SK-N-SH (cell line): Measurements from ENCODE around the gene GPR173. TPM values are rescaled to one million over a fixed set of nuclear protein-coding genes. Genes with fewer than 3 reads are reported as not detected.

Experiments
- CTCF ChIA-PET: fragments of 300-600, 350-600 bp; formaldehyde crosslinking; extraction: SDS; loops from one replicate; lab custom pipeline; 2021; lab: Yijun Ruan, JAX
- POLR2A ChIA-PET: fragments of 350-600 bp; sonication (Branson Sonifier 250); formaldehyde crosslinking; extraction: SDS; loops from one replicate; lab custom pipeline; 2020; ENCODE audit warnings: antibody characterized with exemption, inconsistent platforms; lab: Yijun Ruan, JAX
- DNase-seq: peaks from one replicate; pipeline ENCODE4 v3.0.0; 2012
- H2AFZ ChIP-seq: fragments of 200-600 bp; sonication (generic); 2 replicates; pipeline ENCODE4 v1.8.1; 2016; ENCODE audit warnings: antibody characterized with exemption, mild to moderate bottlenecking, low read depth
- H3F3A ChIP-seq: fragments of 200-600 bp; sonication (generic); replicated peaks from 2 replicates; pipeline ENCODE3; 2016; ENCODE audit warnings: antibody characterized with exemption, mild to moderate bottlenecking; ENCODE audit not compliant: insufficient read depth
- H3K27ac ChIP-seq, 2 experiments: fragments of 200-500 bp in 1 of 2; fragments of 200-600 bp in 1 of 2; sonication (Bioruptor generic) in 1 of 2; sonication (generic), shearing (Covaris generic) in 1 of 2; 2 replicates each; pipeline versions ENCODE4 v1.5.1 to v1.6.1; 2014 to 2016; ENCODE audit warnings: low read depth in 2 of 2, inconsistent platforms in 1 of 2, low read length in 1 of 2, mild to moderate bottlenecking in 1 of 2, mixed read lengths in 1 of 2
- H3K27me3 ChIP-seq: fragments of 200-600 bp; sonication (generic), shearing (Covaris generic); 2 replicates; pipeline ENCODE4 v1.6.1; 2016; ENCODE audit warnings: mixed run types; ENCODE audit not compliant: insufficient read depth
- H3K36me3 ChIP-seq, 2 experiments: fragments of 200-500 bp in 1 of 2; fragments of 200-600 bp in 1 of 2; sonication (Bioruptor generic) in 1 of 2; sonication (generic) in 1 of 2; replicated peaks in 1 of 2; 2 replicates each; pipeline versions ENCODE3 to v1.5.1; 2014 to 2016; ENCODE audit warnings: low read length in 1 of 2, mild to moderate bottlenecking in 1 of 2; ENCODE audit not compliant: insufficient read depth in 2 of 2, control insufficient read depth in 1 of 2
- H3K4me1 ChIP-seq, 2 experiments: fragments of 200-500 bp in 1 of 2; fragments of 200-600 bp in 1 of 2; sonication (Bioruptor generic) in 1 of 2; sonication (generic), shearing (Covaris generic) in 1 of 2; 2 replicates each; pipeline versions ENCODE4 v1.5.1 to v1.6.1; 2014 to 2016; ENCODE audit warnings: low read depth in 1 of 2, low read length in 1 of 2, mixed run types in 1 of 2; ENCODE audit not compliant: insufficient read depth in 2 of 2, control insufficient read depth in 1 of 2
- H3K4me2 ChIP-seq: fragments of 200-600 bp; sonication (generic), shearing (Covaris generic); 2 replicates; pipeline ENCODE4 v1.6.1; 2017; ENCODE audit warnings: mixed run types
- H3K4me3 ChIP-seq, 2 experiments: fragments of 200-500 bp in 1 of 2; fragments of 200-600 bp in 1 of 2; sonication (Bioruptor generic) in 1 of 2; sonication (generic), shearing (Covaris generic) in 1 of 2; 2 replicates each; pipeline versions ENCODE4 v1.5.1 to v1.8.1; 2014 to 2016; ENCODE audit warnings: low read depth in 2 of 2, inconsistent platforms in 1 of 2, low read length in 1 of 2, mild to moderate bottlenecking in 1 of 2, mixed read lengths in 1 of 2, moderate library complexity in 1 of 2
- H3K79me2 ChIP-seq: fragments of 200-600 bp; sonication (generic); 2 replicates; pipeline ENCODE4 v1.8.1; 2017; ENCODE audit warnings: mild to moderate bottlenecking; ENCODE audit not compliant: insufficient read depth
- H3K9ac ChIP-seq: fragments of 200-600 bp; sonication (generic); 2 replicates; pipeline ENCODE4 v1.6.1; 2017; ENCODE audit warnings: mixed run types
- H3K9me2 ChIP-seq: fragments of 200-600 bp; sonication (generic); 2 replicates; pipeline ENCODE4 v1.6.1; 2017; ENCODE audit warnings: mixed run types
- H3K9me3 ChIP-seq: fragments of 200-600 bp; sonication (generic); 2 replicates; pipeline ENCODE4 v1.6.1; 2017; ENCODE audit warnings: mixed run types, mild to moderate bottlenecking, moderate library complexity
- H4K20me1 ChIP-seq: fragments of 200-600 bp; sonication (generic); 2 replicates; pipeline ENCODE4 v1.6.1; 2017; ENCODE audit warnings: mild to moderate bottlenecking, mixed run types; ENCODE audit not compliant: insufficient read depth
- CHD2 ChIP-seq: fragments of 150-350 bp; IDR thresholded peaks from 2 replicates; pipeline ENCODE4 v1.6.1; 2018; ENCODE audit warnings: low read length; ENCODE audit not compliant: partially characterized antibody
- CTCF ChIP-seq: fragments of 200-600 bp; sonication (generic); IDR thresholded peaks from 2 replicates; pipeline ENCODE4 v1.6.1; 2017; ENCODE audit warnings: antibody characterized with exemption, mild to moderate bottlenecking, moderate library complexity
- ELF1 ChIP-seq: IDR thresholded peaks from 2 replicates; pipeline ENCODE4 v1.4.0; 2012
- EP300 ChIP-seq, 2 experiments: IDR thresholded peaks; 2 replicates each; pipeline versions ENCODE4 v1.4.0 to v1.6.1; 2012; ENCODE audit warnings: borderline replicate concordance in 1 of 2, low read depth in 1 of 2, low read length in 1 of 2
- EZH2phosphoT487 ChIP-seq: fragments of 200-600 bp; sonication (generic); IDR thresholded peaks from 2 replicates; pipeline ENCODE4 v1.6.1; 2017; ENCODE audit warnings: low read depth, mixed run types, mild to moderate bottlenecking, antibody characterized with exemption, moderate library complexity, borderline replicate concordance
- FOSL2 ChIP-seq: IDR thresholded peaks from 2 replicates; pipeline ENCODE4 v1.4.0; 2012; ENCODE audit warnings: low read depth, mild to moderate bottlenecking, moderate library complexity, borderline replicate concordance
- FOXM1 ChIP-seq: IDR thresholded peaks from 2 replicates; pipeline ENCODE4 v1.4.0; 2012; ENCODE audit warnings: low read depth, mild to moderate bottlenecking
- GABPA ChIP-seq: IDR thresholded peaks from 2 replicates; pipeline ENCODE4 v1.4.0; 2012; ENCODE audit warnings: low read depth, mild to moderate bottlenecking
- GATA2 ChIP-seq: sonication (generic); formaldehyde crosslinking; IDR thresholded peaks from 2 replicates; pipeline ENCODE4 v1.5.0; 2020; ENCODE audit warnings: mild to moderate bottlenecking, missing genetic modification reagents
- IRF3 ChIP-seq: fragments of 150-350 bp; IDR thresholded peaks from 2 replicates; pipeline ENCODE4 v1.6.1; 2016; ENCODE audit warnings: mild to moderate bottlenecking, low read depth, low read length
- MEF2A ChIP-seq: IDR thresholded peaks from 2 replicates; pipeline ENCODE4 v1.4.0; 2012; ENCODE audit warnings: low read depth, borderline replicate concordance
- MXI1 ChIP-seq: IDR thresholded peaks from 2 replicates; pipeline ENCODE4 v1.6.1; 2012; ENCODE audit warnings: mild to moderate bottlenecking, low read depth, low read length, improper control_type of control experiment
- NRF1 ChIP-seq: IDR thresholded peaks from 2 replicates; pipeline ENCODE4 v1.6.1; 2012; ENCODE audit warnings: low read depth, mild to moderate bottlenecking, low read length
- RAD21 ChIP-seq: IDR thresholded peaks from 2 replicates; pipeline ENCODE4 v1.6.1; 2012; ENCODE audit warnings: mild to moderate bottlenecking, low read length
- RFX5 ChIP-seq: IDR thresholded peaks from 2 replicates; pipeline ENCODE4 v1.6.1; 2012; ENCODE audit warnings: mild to moderate bottlenecking, improper control_type of control experiment, low read length
- SIN3A ChIP-seq: IDR thresholded peaks from 2 replicates; pipeline ENCODE4 v1.6.1; 2012; ENCODE audit warnings: low read depth, mild to moderate bottlenecking, low read length, moderate library complexity, borderline replicate concordance
- SMC3 ChIP-seq: IDR thresholded peaks from 2 replicates; pipeline ENCODE4 v1.6.1; 2012; ENCODE audit warnings: low read depth, low read length, improper control_type of control experiment
- USF1 ChIP-seq: IDR thresholded peaks from 2 replicates; pipeline ENCODE4 v1.4.0; 2012; ENCODE audit warnings: low read depth, borderline replicate concordance
- USF2 ChIP-seq: fragments of 150-350 bp; IDR thresholded peaks from 2 replicates; pipeline ENCODE4 v1.6.1; 2017; ENCODE audit warnings: antibody characterized with exemption, low read length, low read depth, borderline replicate concordance
- YY1 ChIP-seq: IDR thresholded peaks from 2 replicates; pipeline ENCODE4 v1.4.0; 2012; ENCODE audit warnings: low read depth, mild to moderate bottlenecking
- WGBS: methylation state at CpG from one replicate; pipeline ENCODE4 v1.1.6; 2017; ENCODE audit warnings: low lambda C conversion rate; 5-methylcytosine and 5-hydroxymethylcytosine counted together
- polyA plus RNA-seq, 3 experiments: library from polyadenylated mRNA; depleted of rRNA; stranded (reverse); fragments of >200 nt; gene quantifications; 2 replicates each; pipeline ENCODE4 v1.2.3, GENCODE V29; 2012

GPR173 gene
- polyA plus RNA-seq, 1 of the 3 experiments (the other 2 are of a cell fraction) = 5.8 TPM

GRCh38 chrX:53003111-53003510 is 45.5 kb upstream of the GPR173 start:
- WGBS = 42% methylated on average over 6 of the region's 6 CpGs
- H3K27ac ChIP-seq = no peak overlapping the region
- TF ChIP-seq YY1 = no peak
- no peak for TF ChIP-seq CHD2
- no peak for TF ChIP-seq CTCF
- no peak for TF ChIP-seq GABPA
- TF ChIP-seq USF2 = no peak
- TF ChIP-seq MXI1 = no peak
- no peak for TF ChIP-seq RFX5
- TF ChIP-seq USF1 = no peak
- no peak for TF ChIP-seq MEF2A
- TF ChIP-seq SIN3A = no peak
- TF ChIP-seq FOSL2 = no peak
- no peak for TF ChIP-seq RAD21
- no peak for TF ChIP-seq EP300 (IDR thresholded peaks at IDR 0.05; ENCODE audit: borderline replicate concordance in 1 of 2, low read depth in 1 of 2, low read length in 1 of 2)
- H3K36me3 ChIP-seq = no peaks in the 10 kb centered on the region
- no peaks in the 10 kb centered on the region for H3F3A ChIP-seq
- no peak overlapping the region for H2AFZ ChIP-seq
- no peaks in the 10 kb centered on the region for H3K9me3 ChIP-seq
- no peak for DNase-seq
- no peaks in the 10 kb centered on the region for H4K20me1 ChIP-seq
- no peaks in the 10 kb centered on the region for H3K79me2 ChIP-seq
- H3K4me3 ChIP-seq = no peak overlapping the region
- ChIA-PET POLR2A (no interaction called here), CTCF (no interaction called here)
- H3K27me3 ChIP-seq = peaks cover 32% of the 10 kb centered on the region
- no peak overlapping the region for H3K4me2 ChIP-seq
- H3K9me2 ChIP-seq = no peaks in the 10 kb centered on the region
- no peak overlapping the region for H3K9ac ChIP-seq
- no peaks in the 10 kb centered on the region for H3K4me1 ChIP-seq

- no peak for DNase-seq
- Histone ChIP-seq H3K4me2 (no peak overlapping the region), H3K4me1 (no peaks in the 10 kb centered on the region), H2AFZ (no peak overlapping the region), H3K79me2 (no peaks in the 10 kb centered on the region), H3K27me3 (peaks cover 32% of the 10 kb centered on the region), H3K27ac (no peak overlapping the region), H3K9ac (no peak overlapping the region), H4K20me1 (no peaks in the 10 kb centered on the region), H3K4me3 (no peak overlapping the region), H3K9me2 (no peaks in the 10 kb centered on the region), H3K9me3 (no peaks in the 10 kb centered on the region), H3K36me3 (no peaks in the 10 kb centered on the region), H3F3A (no peaks in the 10 kb centered on the region)
- ChIA-PET POLR2A (no interaction called here), CTCF (interaction anchor here (1.4 kb wide), 2 partner anchors 11 to 15 kb away, joined by 3 read pairs; no protein-coding TSS in a partner anchor)
- WGBS = 28% methylated on average over 4 of the region's 4 CpGs
- TF ChIP-seq MXI1 (no peak), CHD2 (no peak), SIN3A (no peak), SMC3 (no peak), ELF1 (no peak), YY1 (no peak), RAD21 (no peak), FOXM1 (no peak), GATA2 (CRISPR knock-in tag) (no peak), EZH2phosphoT487 (no peak), IRF3 (no peak), NRF1 (no peak), EP300 (IDR thresholded peaks at IDR 0.05; ENCODE audit: borderline replicate concordance in 1 of 2, low read depth in 1 of 2, low read length in 1 of 2) (no peak), USF2 (no peak)
Observed at GRCh38 chrX:53004038-53004437, 44.6 kb upstream of the GPR173 start.
